SK-N-SH (cell line): ENCODE data around the gene SGTA. TPM values are rescaled to one million over a fixed set of nuclear protein-coding genes. Genes with fewer than 3 reads are reported as not detected.
"Not testable (repeated sequence)": the region's sequence is repeated elsewhere in the genome, so short reads cannot be mapped to it uniquely, and the experiment has no call there.

ENCODE experiments used
- CTCF ChIA-PET: fragments of 300-600, 350-600 bp; formaldehyde crosslinking; extraction: SDS; loops from one replicate; lab custom pipeline; 2021; lab: Yijun Ruan, JAX
- POLR2A ChIA-PET: fragments of 350-600 bp; sonication (Branson Sonifier 250); formaldehyde crosslinking; extraction: SDS; loops from one replicate; lab custom pipeline; 2020; ENCODE audit warnings: antibody characterized with exemption, inconsistent platforms; lab: Yijun Ruan, JAX
- DNase-seq: peaks from one replicate; pipeline ENCODE4 v3.0.0; 2012
- H2AFZ ChIP-seq: fragments of 200-600 bp; sonication (generic); 2 replicates; pipeline ENCODE4 v1.8.1; 2016; ENCODE audit warnings: antibody characterized with exemption, mild to moderate bottlenecking, low read depth
- H3F3A ChIP-seq: fragments of 200-600 bp; sonication (generic); replicated peaks from 2 replicates; pipeline ENCODE3; 2016; ENCODE audit warnings: antibody characterized with exemption, mild to moderate bottlenecking; ENCODE audit not compliant: insufficient read depth
- H3K27ac ChIP-seq, 2 experiments: fragments of 200-500 bp in 1 of 2; fragments of 200-600 bp in 1 of 2; sonication (Bioruptor generic) in 1 of 2; sonication (generic), shearing (Covaris generic) in 1 of 2; 2 replicates each; pipeline versions ENCODE4 v1.5.1 to v1.6.1; 2014 to 2016; ENCODE audit warnings: low read depth in 2 of 2, inconsistent platforms in 1 of 2, low read length in 1 of 2, mild to moderate bottlenecking in 1 of 2, mixed read lengths in 1 of 2
- H3K27me3 ChIP-seq: fragments of 200-600 bp; sonication (generic), shearing (Covaris generic); 2 replicates; pipeline ENCODE4 v1.6.1; 2016; ENCODE audit warnings: mixed run types; ENCODE audit not compliant: insufficient read depth
- H3K36me3 ChIP-seq, 2 experiments: fragments of 200-500 bp in 1 of 2; fragments of 200-600 bp in 1 of 2; sonication (Bioruptor generic) in 1 of 2; sonication (generic) in 1 of 2; replicated peaks in 1 of 2; 2 replicates each; pipeline versions ENCODE3 to v1.5.1; 2014 to 2016; ENCODE audit warnings: low read length in 1 of 2, mild to moderate bottlenecking in 1 of 2; ENCODE audit not compliant: insufficient read depth in 2 of 2, control insufficient read depth in 1 of 2
- H3K4me1 ChIP-seq, 2 experiments: fragments of 200-500 bp in 1 of 2; fragments of 200-600 bp in 1 of 2; sonication (Bioruptor generic) in 1 of 2; sonication (generic), shearing (Covaris generic) in 1 of 2; 2 replicates each; pipeline versions ENCODE4 v1.5.1 to v1.6.1; 2014 to 2016; ENCODE audit warnings: low read depth in 1 of 2, low read length in 1 of 2, mixed run types in 1 of 2; ENCODE audit not compliant: insufficient read depth in 2 of 2, control insufficient read depth in 1 of 2
- H3K4me2 ChIP-seq: fragments of 200-600 bp; sonication (generic), shearing (Covaris generic); 2 replicates; pipeline ENCODE4 v1.6.1; 2017; ENCODE audit warnings: mixed run types
- H3K4me3 ChIP-seq, 2 experiments: fragments of 200-500 bp in 1 of 2; fragments of 200-600 bp in 1 of 2; sonication (Bioruptor generic) in 1 of 2; sonication (generic), shearing (Covaris generic) in 1 of 2; 2 replicates each; pipeline versions ENCODE4 v1.5.1 to v1.8.1; 2014 to 2016; ENCODE audit warnings: low read depth in 2 of 2, inconsistent platforms in 1 of 2, low read length in 1 of 2, mild to moderate bottlenecking in 1 of 2, mixed read lengths in 1 of 2, moderate library complexity in 1 of 2
- H3K79me2 ChIP-seq: fragments of 200-600 bp; sonication (generic); 2 replicates; pipeline ENCODE4 v1.8.1; 2017; ENCODE audit warnings: mild to moderate bottlenecking; ENCODE audit not compliant: insufficient read depth
- H3K9ac ChIP-seq: fragments of 200-600 bp; sonication (generic); 2 replicates; pipeline ENCODE4 v1.6.1; 2017; ENCODE audit warnings: mixed run types
- H3K9me2 ChIP-seq: fragments of 200-600 bp; sonication (generic); 2 replicates; pipeline ENCODE4 v1.6.1; 2017; ENCODE audit warnings: mixed run types
- H3K9me3 ChIP-seq: fragments of 200-600 bp; sonication (generic); 2 replicates; pipeline ENCODE4 v1.6.1; 2017; ENCODE audit warnings: mixed run types, mild to moderate bottlenecking, moderate library complexity
- H4K20me1 ChIP-seq: fragments of 200-600 bp; sonication (generic); 2 replicates; pipeline ENCODE4 v1.6.1; 2017; ENCODE audit warnings: mild to moderate bottlenecking, mixed run types; ENCODE audit not compliant: insufficient read depth
- CHD2 ChIP-seq: fragments of 150-350 bp; IDR thresholded peaks from 2 replicates; pipeline ENCODE4 v1.6.1; 2018; ENCODE audit warnings: low read length; ENCODE audit not compliant: partially characterized antibody
- ELF1 ChIP-seq: IDR thresholded peaks from 2 replicates; pipeline ENCODE4 v1.4.0; 2012
- EP300 ChIP-seq, 2 experiments: IDR thresholded peaks; 2 replicates each; pipeline versions ENCODE4 v1.4.0 to v1.6.1; 2012; ENCODE audit warnings: borderline replicate concordance in 1 of 2, low read depth in 1 of 2, low read length in 1 of 2
- EZH2phosphoT487 ChIP-seq: fragments of 200-600 bp; sonication (generic); IDR thresholded peaks from 2 replicates; pipeline ENCODE4 v1.6.1; 2017; ENCODE audit warnings: low read depth, mixed run types, mild to moderate bottlenecking, antibody characterized with exemption, moderate library complexity, borderline replicate concordance
- FOXM1 ChIP-seq: IDR thresholded peaks from 2 replicates; pipeline ENCODE4 v1.4.0; 2012; ENCODE audit warnings: low read depth, mild to moderate bottlenecking
- JUND ChIP-seq: IDR thresholded peaks from 2 replicates; pipeline ENCODE4 v1.4.0; 2012
- MEF2A ChIP-seq: IDR thresholded peaks from 2 replicates; pipeline ENCODE4 v1.4.0; 2012; ENCODE audit warnings: low read depth, borderline replicate concordance
- MXI1 ChIP-seq: IDR thresholded peaks from 2 replicates; pipeline ENCODE4 v1.6.1; 2012; ENCODE audit warnings: mild to moderate bottlenecking, low read depth, low read length, improper control_type of control experiment
- NFIC ChIP-seq: IDR thresholded peaks from 2 replicates; pipeline ENCODE4 v1.4.0; 2012; ENCODE audit warnings: borderline replicate concordance
- RFX5 ChIP-seq: IDR thresholded peaks from 2 replicates; pipeline ENCODE4 v1.6.1; 2012; ENCODE audit warnings: mild to moderate bottlenecking, improper control_type of control experiment, low read length
- TAF1 ChIP-seq: IDR thresholded peaks from 2 replicates; pipeline ENCODE4 v1.6.1; 2012; ENCODE audit warnings: low read depth, mild to moderate bottlenecking, low read length, moderate library complexity, borderline replicate concordance
- USF1 ChIP-seq: IDR thresholded peaks from 2 replicates; pipeline ENCODE4 v1.4.0; 2012; ENCODE audit warnings: low read depth, borderline replicate concordance
- WGBS: methylation state at CpG from one replicate; pipeline ENCODE4 v1.1.6; 2017; ENCODE audit warnings: low lambda C conversion rate; 5-methylcytosine and 5-hydroxymethylcytosine counted together
- polyA plus RNA-seq, 3 experiments: library from polyadenylated mRNA; depleted of rRNA; stranded (reverse); fragments of >200 nt; gene quantifications; 2 replicates each; pipeline ENCODE4 v1.2.3, GENCODE V29; 2012
- TF ChIP-seq, protein P1 (sequence below): IDR thresholded peaks from 2 replicates; pipeline ENCODE4 v1.6.1; 2012; ENCODE audit warnings: mild to moderate bottlenecking, low read depth, low read length, moderate library complexity
- TF ChIP-seq, protein P2 (sequence below): IDR thresholded peaks from 2 replicates; pipeline ENCODE4 v1.4.0; 2012; ENCODE audit warnings: low read depth
- TF ChIP-seq, protein P3 (sequence below): fragments of 150-350 bp; IDR thresholded peaks from 2 replicates; pipeline ENCODE4 v1.6.1; 2017; ENCODE audit warnings: antibody characterized with exemption, low read length, low read depth, borderline replicate concordance
- TF ChIP-seq, protein P4 (sequence below): fragments of 150-350 bp; IDR thresholded peaks from 2 replicates; pipeline ENCODE4 v1.6.1; 2016; ENCODE audit warnings: mild to moderate bottlenecking, low read depth, low read length
- TF ChIP-seq, protein P5 (sequence below): IDR thresholded peaks from 2 replicates; pipeline ENCODE4; 2012

The SGTA gene
- polyA plus RNA-seq, 1 of the 3 experiments (the other 2 are of a cell fraction): 78.4 TPM

GRCh38 chr19:2793126-2793525 is 10.1 kb upstream of the SGTA start (continued):
- no peak for TF ChIP-seq USF1
- no peak for TF ChIP-seq RFX5

DNA sequence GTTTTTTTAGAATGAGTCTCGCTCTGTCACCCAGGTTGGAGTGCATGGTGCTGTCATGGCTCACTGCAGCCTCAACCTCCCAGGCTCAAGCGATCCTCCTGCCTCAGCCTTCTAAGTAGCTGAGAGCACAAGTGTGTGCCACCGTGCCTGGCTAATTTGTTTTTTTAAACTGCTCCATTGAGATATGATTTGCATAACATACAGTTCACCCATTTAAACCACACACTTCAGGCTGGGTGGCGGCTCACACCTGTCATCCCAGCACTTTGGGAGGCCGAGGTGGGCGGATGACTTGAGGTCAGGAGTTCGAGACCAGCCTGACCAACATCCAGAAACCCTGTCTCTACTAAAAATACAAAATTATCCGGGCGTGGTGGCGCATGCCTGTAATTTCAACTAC is 9.6 kb upstream of the SGTA start:
- H3K4me3 ChIP-seq, DNase-seq, H3K9me2 ChIP-seq, POLR2A ChIA-PET, H3K27ac ChIP-seq, H3K4me1 ChIP-seq, H3K9ac ChIP-seq, H3K27me3 ChIP-seq, H2AFZ ChIP-seq, H3F3A ChIP-seq, H3K4me2 ChIP-seq, H4K20me1 ChIP-seq, H3K9me3 ChIP-seq: not testable (repeated sequence)
- CTCF ChIA-PET: interaction anchor here (0.5 to 1.5 kb wide), 2 partner anchors 12 to 43 kb away, joined by 3 read pairs; no protein-coding TSS in a partner anchor
- WGBS: 97% methylated on average over 10 of the region's 10 CpGs
- Histone ChIP-seq H3K36me3 (peaks cover 11 to 38% of the 10 kb centered on the region in 2 experiments), H3K79me2 (peaks cover 27% of the 10 kb centered on the region)

- peaks cover 35% of the 10 kb centered on the region for H3K79me2 ChIP-seq
- no peak for TF ChIP-seq JUND
- TF ChIP-seq NFIC: no peak
- TF ChIP-seq, protein P1, sequence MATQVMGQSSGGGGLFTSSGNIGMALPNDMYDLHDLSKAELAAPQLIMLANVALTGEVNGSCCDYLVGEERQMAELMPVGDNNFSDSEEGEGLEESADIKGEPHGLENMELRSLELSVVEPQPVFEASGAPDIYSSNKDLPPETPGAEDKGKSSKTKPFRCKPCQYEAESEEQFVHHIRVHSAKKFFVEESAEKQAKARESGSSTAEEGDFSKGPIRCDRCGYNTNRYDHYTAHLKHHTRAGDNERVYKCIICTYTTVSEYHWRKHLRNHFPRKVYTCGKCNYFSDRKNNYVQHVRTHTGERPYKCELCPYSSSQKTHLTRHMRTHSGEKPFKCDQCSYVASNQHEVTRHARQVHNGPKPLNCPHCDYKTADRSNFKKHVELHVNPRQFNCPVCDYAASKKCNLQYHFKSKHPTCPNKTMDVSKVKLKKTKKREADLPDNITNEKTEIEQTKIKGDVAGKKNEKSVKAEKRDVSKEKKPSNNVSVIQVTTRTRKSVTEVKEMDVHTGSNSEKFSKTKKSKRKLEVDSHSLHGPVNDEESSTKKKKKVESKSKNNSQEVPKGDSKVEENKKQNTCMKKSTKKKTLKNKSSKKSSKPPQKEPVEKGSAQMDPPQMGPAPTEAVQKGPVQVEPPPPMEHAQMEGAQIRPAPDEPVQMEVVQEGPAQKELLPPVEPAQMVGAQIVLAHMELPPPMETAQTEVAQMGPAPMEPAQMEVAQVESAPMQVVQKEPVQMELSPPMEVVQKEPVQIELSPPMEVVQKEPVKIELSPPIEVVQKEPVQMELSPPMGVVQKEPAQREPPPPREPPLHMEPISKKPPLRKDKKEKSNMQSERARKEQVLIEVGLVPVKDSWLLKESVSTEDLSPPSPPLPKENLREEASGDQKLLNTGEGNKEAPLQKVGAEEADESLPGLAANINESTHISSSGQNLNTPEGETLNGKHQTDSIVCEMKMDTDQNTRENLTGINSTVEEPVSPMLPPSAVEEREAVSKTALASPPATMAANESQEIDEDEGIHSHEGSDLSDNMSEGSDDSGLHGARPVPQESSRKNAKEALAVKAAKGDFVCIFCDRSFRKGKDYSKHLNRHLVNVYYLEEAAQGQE: no peak
- TF ChIP-seq, protein P2, sequence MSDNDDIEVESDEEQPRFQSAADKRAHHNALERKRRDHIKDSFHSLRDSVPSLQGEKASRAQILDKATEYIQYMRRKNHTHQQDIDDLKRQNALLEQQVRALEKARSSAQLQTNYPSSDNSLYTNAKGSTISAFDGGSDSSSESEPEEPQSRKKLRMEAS: no peak
- no peak for TF ChIP-seq ELF1
- no peak for TF ChIP-seq USF1
- no peak for TF ChIP-seq MXI1
- TF ChIP-seq, protein P3, sequence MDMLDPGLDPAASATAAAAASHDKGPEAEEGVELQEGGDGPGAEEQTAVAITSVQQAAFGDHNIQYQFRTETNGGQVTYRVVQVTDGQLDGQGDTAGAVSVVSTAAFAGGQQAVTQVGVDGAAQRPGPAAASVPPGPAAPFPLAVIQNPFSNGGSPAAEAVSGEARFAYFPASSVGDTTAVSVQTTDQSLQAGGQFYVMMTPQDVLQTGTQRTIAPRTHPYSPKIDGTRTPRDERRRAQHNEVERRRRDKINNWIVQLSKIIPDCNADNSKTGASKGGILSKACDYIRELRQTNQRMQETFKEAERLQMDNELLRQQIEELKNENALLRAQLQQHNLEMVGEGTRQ: no peak
- no peak for TF ChIP-seq EP300 (IDR thresholded peaks at IDR 0.05; ENCODE audit: borderline replicate concordance in 1 of 2, low read depth in 1 of 2, low read length in 1 of 2)
- TF ChIP-seq EZH2phosphoT487: no peak
- TF ChIP-seq, protein P4, sequence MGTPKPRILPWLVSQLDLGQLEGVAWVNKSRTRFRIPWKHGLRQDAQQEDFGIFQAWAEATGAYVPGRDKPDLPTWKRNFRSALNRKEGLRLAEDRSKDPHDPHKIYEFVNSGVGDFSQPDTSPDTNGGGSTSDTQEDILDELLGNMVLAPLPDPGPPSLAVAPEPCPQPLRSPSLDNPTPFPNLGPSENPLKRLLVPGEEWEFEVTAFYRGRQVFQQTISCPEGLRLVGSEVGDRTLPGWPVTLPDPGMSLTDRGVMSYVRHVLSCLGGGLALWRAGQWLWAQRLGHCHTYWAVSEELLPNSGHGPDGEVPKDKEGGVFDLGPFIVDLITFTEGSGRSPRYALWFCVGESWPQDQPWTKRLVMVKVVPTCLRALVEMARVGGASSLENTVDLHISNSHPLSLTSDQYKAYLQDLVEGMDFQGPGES: no peak
- TF ChIP-seq TAF1: no peak
- TF ChIP-seq MEF2A: no peak
- TF ChIP-seq, protein P5, sequence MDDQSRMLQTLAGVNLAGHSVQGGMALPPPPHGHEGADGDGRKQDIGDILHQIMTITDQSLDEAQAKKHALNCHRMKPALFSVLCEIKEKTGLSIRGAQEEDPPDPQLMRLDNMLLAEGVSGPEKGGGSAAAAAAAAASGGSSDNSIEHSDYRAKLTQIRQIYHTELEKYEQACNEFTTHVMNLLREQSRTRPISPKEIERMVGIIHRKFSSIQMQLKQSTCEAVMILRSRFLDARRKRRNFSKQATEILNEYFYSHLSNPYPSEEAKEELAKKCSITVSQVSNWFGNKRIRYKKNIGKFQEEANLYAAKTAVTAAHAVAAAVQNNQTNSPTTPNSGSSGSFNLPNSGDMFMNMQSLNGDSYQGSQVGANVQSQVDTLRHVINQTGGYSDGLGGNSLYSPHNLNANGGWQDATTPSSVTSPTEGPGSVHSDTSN: no peak
- no peak for TF ChIP-seq CHD2
- no peak for TF ChIP-seq FOXM1
- TF ChIP-seq, all 33 proteins: peak for 0
- Histone ChIP-seq H4K20me1 (no peaks in the 10 kb centered on the region; the same call in 1 of the 2 replicates), H3K4me2 (no peak overlapping the region), H3K4me1 (no peaks in the 10 kb centered on the region; a peak in 1 of 4 replicates), H3K27ac (no peak overlapping the region), H3K9me3 (no peaks in the 10 kb centered on the region), H2AFZ (no peak overlapping the region), H3K27me3 (no peaks in the 10 kb centered on the region), H3F3A (no peaks in the 10 kb centered on the region), H3K9me2 (no peaks in the 10 kb centered on the region), H3K9ac (no peak overlapping the region), H3K4me3 (no peak overlapping the region), H3K36me3 (peaks cover 11 to 31% of the 10 kb centered on the region in 2 experiments)
- POLR2A ChIA-PET: no interaction called here
- CTCF ChIA-PET: no interaction called here
- no peak for DNase-seq
- 89% methylated on average over 16 of the region's 16 CpGs for WGBS
Observed at GRCh38 chr19:2791876-2792275, 8.8 kb upstream of the SGTA start.
